SK-N-MC (cell line): ENCODE measurements around the gene SEC24C.

ENCODE experiments used
- DNase-seq: peaks from one replicate; pipeline ENCODE4 v3.0.0-alpha.2; 2011; ENCODE audit warnings: low read depth, low spot score
- H3K27ac ChIP-seq: fragments of 200-600 bp; sonication (generic); 2 replicates; pipeline ENCODE4 v1.5.1; 2016; ENCODE audit warnings: mixed run types
- H3K36me3 ChIP-seq: fragments of 200-600 bp; sonication (generic); 2 replicates; pipeline ENCODE4 v1.6.1; 2017; ENCODE audit warnings: antibody characterized with exemption, low read length, mixed read lengths; ENCODE audit not compliant: insufficient read depth
- H3K4me3 ChIP-seq: fragments of 200-600 bp; sonication (generic); 2 replicates; pipeline ENCODE4 v1.5.1; 2016
- H3K9ac ChIP-seq: fragments of 200-600 bp; sonication (generic); 2 replicates; pipeline ENCODE4 v1.8.0; 2017; ENCODE audit warnings: mixed run types, mixed read lengths; ENCODE audit not compliant: insufficient read length
- H3K9me3 ChIP-seq: fragments of 200-600 bp; sonication (generic); 2 replicates; pipeline ENCODE4 v1.6.1; 2017; ENCODE audit warnings: low read depth, mild to moderate bottlenecking, antibody characterized with exemption, low read length, moderate library complexity, mixed read lengths
- EZH2 ChIP-seq: fragments of 200-600 bp; sonication (generic); IDR thresholded peaks from one replicate; pipeline ENCODE4 v1.6.1; 2017; ENCODE audit warnings: antibody characterized with exemption
- FOXP2 ChIP-seq: optimal IDR thresholded peaks from 2 replicates; pipeline ENCODE3; 2011; ENCODE audit warnings: mild to moderate bottlenecking, moderate library complexity; ENCODE audit not compliant: insufficient read depth; ENCODE audit errors: extremely low read length, control extremely low read depth
- POLR2AphosphoS5 ChIP-seq: IDR thresholded peaks from 2 replicates; pipeline ENCODE4 v1.6.1; 2012; ENCODE audit warnings: mild to moderate bottlenecking, low read depth, low read length, borderline replicate concordance

SEC24C gene

DNA sequence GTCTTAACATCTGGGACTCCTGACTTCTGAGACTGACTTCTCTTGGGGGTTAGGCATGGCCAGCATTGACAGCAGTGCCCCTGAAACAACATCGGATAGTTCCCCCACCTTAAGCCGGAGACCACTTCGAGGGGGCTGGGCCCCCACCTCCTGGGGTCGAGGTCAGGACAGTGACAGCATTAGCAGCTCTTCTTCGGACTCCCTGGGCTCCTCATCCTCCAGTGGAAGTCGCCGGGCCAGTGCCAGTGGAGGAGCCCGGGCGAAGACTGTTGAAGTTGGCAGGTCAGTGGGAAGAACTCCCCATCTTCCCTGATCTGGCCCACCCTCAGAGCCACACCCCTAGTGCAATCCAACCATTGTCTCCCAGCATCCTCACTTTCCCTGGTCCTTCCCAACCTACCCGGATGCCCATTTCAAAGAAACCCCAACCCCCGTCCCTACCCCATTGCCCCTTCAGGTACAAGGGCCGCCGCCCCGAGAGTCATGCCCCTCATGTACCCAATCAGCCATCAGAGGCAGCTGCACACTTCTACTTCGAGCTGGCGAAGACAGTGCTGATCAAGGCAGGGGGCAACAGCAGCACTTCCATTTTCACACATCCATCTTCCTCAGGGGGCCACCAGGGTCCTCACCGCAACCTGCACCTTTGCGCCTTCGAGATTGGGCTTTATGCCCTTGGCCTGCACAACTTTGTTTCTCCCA lies 53.3 kb downstream of the SEC24C start:
- Histone ChIP-seq H3K27ac (no peak overlapping the region), H3K9ac (no peak overlapping the region), H3K36me3 (no peaks in the 10 kb centered on the region; the same call in 1 of the 2 replicates), H3K9me3 (no peaks in the 10 kb centered on the region), H3K4me3 (no peak overlapping the region)
- TF ChIP-seq FOXP2, result no peak
- no peak for TF ChIP-seq EZH2
- no peak for TF ChIP-seq POLR2AphosphoS5
- DNase-seq, result no peak

DNA sequence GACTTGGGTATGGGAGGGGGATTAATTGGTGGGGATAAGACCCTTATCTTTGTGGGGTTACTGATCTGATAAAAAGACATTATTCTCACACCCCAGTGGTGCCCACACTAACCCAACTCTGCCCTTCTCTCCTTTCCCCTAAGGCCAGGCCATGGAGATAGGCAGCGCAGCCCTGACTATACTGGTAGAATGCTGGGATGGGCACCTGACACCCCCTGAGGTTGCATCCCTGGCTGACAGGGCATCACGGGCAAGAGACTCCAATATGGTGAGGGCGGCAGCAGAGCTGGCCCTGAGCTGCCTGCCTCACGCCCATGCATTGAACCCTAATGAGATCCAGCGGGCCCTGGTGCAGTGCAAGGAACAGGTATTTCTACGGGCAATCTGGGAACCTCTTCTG lies 53.9 kb downstream of the SEC24C start:
- H3K27ac ChIP-seq, result no peak overlapping the region
- no peak for DNase-seq
- H3K36me3 ChIP-seq, result no peaks in the 10 kb centered on the region; the same call in 1 of the 2 replicates
- H3K9ac ChIP-seq, result no peak overlapping the region
- no peak overlapping the region for H3K4me3 ChIP-seq
- H3K9me3 ChIP-seq, result no peaks in the 10 kb centered on the region
- TF ChIP-seq POLR2AphosphoS5, result no peak
- TF ChIP-seq EZH2, result no peak
- no peak for TF ChIP-seq FOXP2

DNA sequence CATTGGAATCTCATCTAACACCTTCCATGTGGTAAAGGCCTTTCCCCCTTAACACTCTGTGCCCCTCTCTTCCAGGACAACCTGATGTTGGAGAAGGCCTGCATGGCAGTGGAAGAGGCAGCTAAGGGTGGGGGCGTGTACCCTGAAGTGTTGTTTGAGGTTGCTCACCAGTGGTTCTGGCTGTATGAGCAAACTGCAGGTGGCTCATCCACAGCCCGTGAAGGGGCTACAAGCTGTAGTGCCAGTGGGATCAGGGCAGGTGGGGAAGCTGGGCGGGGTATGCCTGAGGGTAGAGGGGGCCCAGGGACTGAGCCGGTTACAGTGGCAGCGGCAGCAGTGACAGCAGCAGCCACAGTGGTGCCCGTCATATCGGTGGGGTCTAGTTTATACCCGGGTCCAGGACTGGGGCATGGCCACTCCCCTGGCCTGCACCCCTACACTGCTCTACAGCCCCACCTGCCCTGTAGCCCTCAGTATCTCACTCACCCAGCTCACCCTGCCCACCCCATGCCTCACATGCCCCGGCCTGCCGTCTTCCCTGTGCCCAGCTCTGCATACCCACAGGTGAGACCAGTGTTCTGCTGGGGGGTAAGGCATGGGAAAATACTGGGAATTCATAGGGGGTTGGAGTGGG lies 54.9 kb downstream of the SEC24C start:
- Histone ChIP-seq H3K9me3 (no peaks in the 10 kb centered on the region), H3K36me3 (no peaks in the 10 kb centered on the region; the same call in 1 of the 2 replicates), H3K9ac (no peak overlapping the region), H3K27ac (no peak overlapping the region), H3K4me3 (no peak overlapping the region)
- DNase-seq, result no peak
- TF ChIP-seq FOXP2, result no peak
- TF ChIP-seq POLR2AphosphoS5, result no peak
- TF ChIP-seq EZH2, result no peak

DNA sequence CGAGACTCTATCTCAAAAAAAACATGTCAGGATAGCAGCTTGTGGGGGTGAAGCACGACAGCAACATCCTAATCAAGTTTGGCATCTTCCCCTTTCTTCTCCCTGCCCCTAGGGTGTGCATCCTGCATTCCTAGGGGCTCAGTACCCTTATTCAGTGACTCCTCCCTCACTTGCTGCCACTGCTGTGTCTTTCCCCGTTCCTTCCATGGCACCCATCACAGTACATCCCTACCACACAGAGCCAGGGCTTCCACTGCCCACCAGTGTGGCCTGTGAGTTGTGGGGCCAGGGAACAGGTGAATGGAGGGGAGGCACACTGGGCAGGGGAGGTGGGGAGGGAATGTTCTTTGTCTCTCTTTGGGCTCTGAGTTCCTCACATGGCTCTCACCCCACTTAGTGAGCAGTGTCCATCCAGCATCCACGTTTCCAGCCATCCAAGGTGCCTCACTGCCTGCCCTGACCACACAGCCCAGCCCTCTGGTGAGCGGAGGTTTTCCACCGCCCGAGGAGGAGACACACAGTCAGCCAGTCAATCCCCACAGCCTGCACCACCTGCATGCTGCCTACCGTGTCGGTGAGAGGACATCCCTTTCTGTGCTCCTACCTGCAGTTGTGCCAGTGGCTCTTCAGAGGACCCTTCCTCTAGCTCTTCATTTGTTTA lies 55.9 kb downstream of the SEC24C start:
- Histone ChIP-seq H3K9ac (no peak overlapping the region), H3K4me3 (no peak overlapping the region), H3K36me3 (no peaks in the 10 kb centered on the region; the same call in 1 of the 2 replicates), H3K9me3 (no peaks in the 10 kb centered on the region), H3K27ac (no peak overlapping the region)
- DNase-seq, result no peak
- TF ChIP-seq POLR2AphosphoS5, result no peak
- TF ChIP-seq EZH2, result no peak
- TF ChIP-seq FOXP2, result no peak

DNA sequence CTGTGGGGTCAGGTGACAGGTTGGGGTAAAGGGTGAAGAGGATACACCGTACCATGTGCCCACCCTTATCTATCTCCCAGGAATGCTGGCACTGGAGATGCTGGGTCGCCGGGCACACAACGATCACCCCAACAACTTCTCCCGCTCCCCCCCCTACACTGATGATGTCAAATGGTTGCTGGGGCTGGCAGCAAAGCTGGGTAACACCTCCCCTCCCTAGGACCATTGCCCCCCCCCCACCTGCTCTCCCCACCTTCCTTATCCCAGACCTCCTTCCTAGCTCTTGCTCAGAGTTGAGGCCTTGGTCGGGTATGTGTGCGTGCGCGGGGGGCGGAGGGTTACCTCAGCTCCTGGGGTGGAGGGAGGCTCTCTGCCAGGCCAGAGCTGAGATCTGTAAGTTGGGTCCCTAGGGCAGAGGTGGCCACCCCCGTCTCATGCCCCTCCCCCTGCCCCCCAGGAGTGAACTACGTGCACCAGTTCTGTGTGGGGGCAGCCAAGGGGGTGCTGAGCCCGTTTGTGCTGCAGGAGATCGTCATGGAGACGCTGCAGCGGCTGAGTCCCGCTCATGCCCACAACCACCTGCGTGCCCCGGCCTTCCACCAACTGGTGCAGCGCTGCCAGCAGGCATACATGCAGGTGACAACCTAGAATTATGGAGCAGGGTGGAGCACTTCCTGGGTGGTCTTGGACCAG lies 56.5 kb downstream of the SEC24C start:
- no peaks in the 10 kb centered on the region; the same call in 1 of the 2 replicates for H3K36me3 ChIP-seq
- H3K27ac ChIP-seq, result no peak overlapping the region
- no peak overlapping the region for H3K4me3 ChIP-seq
- no peak for TF ChIP-seq EZH2
- no peak for TF ChIP-seq POLR2AphosphoS5
- TF ChIP-seq FOXP2, result no peak
- no peaks in the 10 kb centered on the region for H3K9me3 ChIP-seq
- H3K9ac ChIP-seq, result no peak overlapping the region
- no peak for DNase-seq

DNA sequence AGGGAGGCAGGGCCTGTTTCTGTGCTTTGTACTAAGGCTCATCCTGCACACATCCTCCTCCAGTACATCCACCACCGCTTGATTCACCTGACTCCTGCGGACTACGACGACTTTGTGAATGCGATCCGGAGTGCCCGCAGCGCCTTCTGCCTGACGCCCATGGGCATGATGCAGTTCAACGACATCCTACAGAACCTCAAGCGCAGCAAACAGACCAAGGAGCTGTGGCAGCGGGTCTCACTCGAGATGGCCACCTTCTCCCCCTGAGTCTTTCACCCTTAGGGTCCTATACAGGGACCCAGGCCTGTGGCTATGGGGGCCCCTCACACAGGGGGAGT lies 57.0 kb downstream of the SEC24C start:
- H3K9ac ChIP-seq, result no peak overlapping the region
- no peak for DNase-seq
- TF ChIP-seq POLR2AphosphoS5 (no peak), FOXP2 (no peak), EZH2 (no peak)
- no peak overlapping the region for H3K27ac ChIP-seq
- no peaks in the 10 kb centered on the region; the same call in 1 of the 2 replicates for H3K36me3 ChIP-seq
- no peaks in the 10 kb centered on the region for H3K9me3 ChIP-seq
- H3K4me3 ChIP-seq, result no peak overlapping the region

DNA sequence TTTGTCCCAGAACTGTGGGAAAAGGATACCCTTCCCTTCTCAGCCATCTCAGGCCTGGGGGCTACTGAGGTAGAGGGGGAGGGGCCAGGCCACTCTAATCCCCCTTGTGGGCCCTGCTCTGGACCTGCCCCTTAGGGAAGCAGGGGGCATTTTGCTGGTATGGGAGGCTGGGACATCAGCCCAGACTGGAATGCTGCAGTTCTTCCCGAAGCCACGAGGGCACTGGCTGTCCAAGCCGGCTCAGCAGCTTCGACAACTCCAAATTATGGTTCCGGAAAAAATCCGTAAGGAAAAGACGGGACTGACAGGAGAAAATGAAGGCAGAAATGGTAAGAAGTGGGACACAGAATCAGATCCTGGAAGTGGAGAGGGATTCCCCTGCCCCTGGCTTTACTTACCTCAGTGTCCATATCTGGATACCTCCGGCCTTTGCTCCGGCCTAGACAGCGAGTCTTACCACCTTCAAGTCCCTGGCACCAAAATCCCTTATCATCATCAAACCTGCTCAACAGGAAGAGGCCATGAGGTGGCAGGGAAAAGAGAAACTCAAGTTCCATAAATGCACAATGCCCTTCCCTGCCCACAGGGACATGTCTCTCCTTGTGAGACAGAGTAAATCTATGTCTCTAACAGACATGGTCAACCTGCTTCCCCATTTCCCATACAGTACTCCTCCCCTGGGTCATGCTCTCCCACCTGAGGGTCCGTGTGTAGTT lies 58.3 kb downstream of the SEC24C start:
- no peak for TF ChIP-seq EZH2
- no peak for TF ChIP-seq FOXP2
- TF ChIP-seq POLR2AphosphoS5, result no peak
- Histone ChIP-seq H3K36me3 (no peaks in the 10 kb centered on the region; the same call in 1 of the 2 replicates), H3K4me3 (no peak overlapping the region), H3K9ac (no peak overlapping the region), H3K27ac (no peak overlapping the region), H3K9me3 (no peaks in the 10 kb centered on the region)
- DNase-seq, result no peak

DNA sequence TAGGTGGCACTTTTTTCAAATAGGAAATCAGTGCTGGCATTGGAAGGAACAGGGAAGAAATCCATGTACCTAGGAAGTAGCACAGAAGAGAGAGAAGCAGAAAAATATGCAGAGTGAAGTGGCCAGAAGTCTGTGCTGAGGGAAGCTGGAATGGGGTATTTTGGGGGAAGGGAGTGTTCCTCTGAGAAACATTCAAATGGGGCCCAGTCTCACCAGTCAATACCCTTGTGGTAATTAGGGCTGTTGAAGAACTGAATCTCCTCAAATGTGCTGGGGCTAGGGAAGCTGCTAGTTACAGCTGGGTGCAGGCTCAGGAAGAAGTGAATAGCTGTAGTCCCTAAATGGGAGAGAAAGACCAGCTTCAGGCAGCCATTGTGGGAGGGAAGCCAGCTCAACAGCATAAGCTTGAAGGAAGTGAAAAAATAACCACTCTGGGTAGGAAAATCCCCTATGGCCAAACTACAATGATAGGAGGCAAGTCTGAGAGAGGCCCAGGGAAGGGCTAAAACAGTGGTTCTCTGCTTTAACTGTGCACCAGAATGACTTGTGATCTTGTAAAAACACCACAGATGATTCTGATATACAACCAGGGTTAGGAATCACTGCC lies 59.6 kb downstream of the SEC24C start:
- Histone ChIP-seq H3K9me3 (no peaks in the 10 kb centered on the region), H3K4me3 (no peak overlapping the region), H3K9ac (no peak overlapping the region), H3K36me3 (no peaks in the 10 kb centered on the region; the same call in 1 of the 2 replicates), H3K27ac (no peak overlapping the region)
- DNase-seq, result no peak
- TF ChIP-seq FOXP2, result no peak
- TF ChIP-seq EZH2, result no peak
- TF ChIP-seq POLR2AphosphoS5, result no peak
